ENCODE data around the gene GPC3.

DNA sequence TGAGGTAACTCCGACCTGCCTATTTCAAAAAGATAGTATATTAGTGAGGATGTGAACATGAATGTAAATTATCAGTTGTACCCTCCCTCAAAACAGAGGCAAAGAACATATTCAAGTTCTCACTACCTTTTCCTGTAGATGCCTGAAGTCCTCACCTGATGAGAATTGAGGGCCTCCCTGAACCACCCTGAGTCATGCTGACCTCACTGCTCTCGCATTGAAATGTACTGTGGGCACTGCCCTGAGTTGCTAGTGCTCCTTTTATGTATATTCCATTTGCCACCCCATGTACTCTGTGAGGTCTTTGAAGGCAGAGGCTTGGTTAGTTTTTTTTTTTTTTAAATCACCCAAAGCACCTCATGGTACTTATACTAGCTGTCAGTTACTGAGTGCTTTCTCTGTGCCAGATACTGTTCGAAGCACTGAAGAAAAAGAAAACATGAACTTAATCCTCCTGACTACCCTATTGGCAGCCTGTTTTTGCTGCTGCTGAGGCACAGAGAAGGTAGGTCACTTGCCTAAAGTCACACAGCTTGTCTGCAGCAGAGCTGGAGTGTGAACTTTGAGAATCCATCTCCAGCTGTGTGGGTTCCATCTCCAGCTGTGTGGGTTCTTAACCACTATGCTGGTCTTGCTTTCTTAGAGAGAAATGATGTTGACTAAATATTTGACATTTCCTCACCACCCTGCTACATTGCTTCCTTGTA is 317.0 kb downstream of the GPC3 start:
- TF ChIP-seq, protein P1, sequence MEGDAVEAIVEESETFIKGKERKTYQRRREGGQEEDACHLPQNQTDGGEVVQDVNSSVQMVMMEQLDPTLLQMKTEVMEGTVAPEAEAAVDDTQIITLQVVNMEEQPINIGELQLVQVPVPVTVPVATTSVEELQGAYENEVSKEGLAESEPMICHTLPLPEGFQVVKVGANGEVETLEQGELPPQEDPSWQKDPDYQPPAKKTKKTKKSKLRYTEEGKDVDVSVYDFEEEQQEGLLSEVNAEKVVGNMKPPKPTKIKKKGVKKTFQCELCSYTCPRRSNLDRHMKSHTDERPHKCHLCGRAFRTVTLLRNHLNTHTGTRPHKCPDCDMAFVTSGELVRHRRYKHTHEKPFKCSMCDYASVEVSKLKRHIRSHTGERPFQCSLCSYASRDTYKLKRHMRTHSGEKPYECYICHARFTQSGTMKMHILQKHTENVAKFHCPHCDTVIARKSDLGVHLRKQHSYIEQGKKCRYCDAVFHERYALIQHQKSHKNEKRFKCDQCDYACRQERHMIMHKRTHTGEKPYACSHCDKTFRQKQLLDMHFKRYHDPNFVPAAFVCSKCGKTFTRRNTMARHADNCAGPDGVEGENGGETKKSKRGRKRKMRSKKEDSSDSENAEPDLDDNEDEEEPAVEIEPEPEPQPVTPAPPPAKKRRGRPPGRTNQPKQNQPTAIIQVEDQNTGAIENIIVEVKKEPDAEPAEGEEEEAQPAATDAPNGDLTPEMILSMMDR (IDR thresholded peaks at IDR 0.05) = no peak
- no peak for TF ChIP-seq SIN3A (IDR thresholded peaks at IDR 0.05; ENCODE audit: borderline replicate concordance, low read depth, low read length)
- no peak for TF ChIP-seq FOXM1 (IDR thresholded peaks at IDR 0.05; ENCODE audit: low read depth)

Measured in SK-N-SH (cell line).